PC-9 (cell line): ENCODE data around the gene XAB2.

ENCODE experiments used
- EZH2 ChIP-seq: fragments of 200-600 bp; sonication (generic); IDR thresholded peaks from 2 replicates; pipeline ENCODE4 v1.8.0; 2017; ENCODE audit warnings: antibody characterized with exemption, low read depth
- TF ChIP-seq, protein P1 (sequence below): fragments of 200-600 bp; sonication (generic); conservative IDR thresholded peaks from 2 replicates; pipeline ENCODE4 v1.6.1; 2017; ENCODE audit warnings: mixed run types, antibody characterized with exemption, mild to moderate bottlenecking, moderate library complexity

DNA sequence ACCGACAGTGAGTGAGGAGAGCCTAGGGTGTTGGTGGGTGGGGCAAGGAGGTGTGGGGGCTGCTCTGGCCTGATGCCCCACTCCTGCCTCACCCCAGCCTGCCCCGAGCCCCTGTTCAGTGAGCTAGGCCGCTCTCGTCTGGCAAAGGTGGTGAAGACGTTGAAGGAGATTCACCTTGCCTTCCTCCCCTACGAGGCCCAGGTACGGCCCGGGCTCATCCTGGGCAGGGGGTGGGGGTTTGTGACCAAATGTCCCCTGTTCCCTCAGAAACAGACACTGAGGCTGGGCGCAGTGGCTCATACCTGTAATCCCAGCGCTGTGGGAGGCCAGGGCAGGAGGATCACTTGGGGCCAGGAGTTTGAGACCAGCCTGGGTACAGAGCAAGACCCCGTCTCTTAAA, 11.5 kb upstream of the XAB2 start:
- TF ChIP-seq, protein P1, sequence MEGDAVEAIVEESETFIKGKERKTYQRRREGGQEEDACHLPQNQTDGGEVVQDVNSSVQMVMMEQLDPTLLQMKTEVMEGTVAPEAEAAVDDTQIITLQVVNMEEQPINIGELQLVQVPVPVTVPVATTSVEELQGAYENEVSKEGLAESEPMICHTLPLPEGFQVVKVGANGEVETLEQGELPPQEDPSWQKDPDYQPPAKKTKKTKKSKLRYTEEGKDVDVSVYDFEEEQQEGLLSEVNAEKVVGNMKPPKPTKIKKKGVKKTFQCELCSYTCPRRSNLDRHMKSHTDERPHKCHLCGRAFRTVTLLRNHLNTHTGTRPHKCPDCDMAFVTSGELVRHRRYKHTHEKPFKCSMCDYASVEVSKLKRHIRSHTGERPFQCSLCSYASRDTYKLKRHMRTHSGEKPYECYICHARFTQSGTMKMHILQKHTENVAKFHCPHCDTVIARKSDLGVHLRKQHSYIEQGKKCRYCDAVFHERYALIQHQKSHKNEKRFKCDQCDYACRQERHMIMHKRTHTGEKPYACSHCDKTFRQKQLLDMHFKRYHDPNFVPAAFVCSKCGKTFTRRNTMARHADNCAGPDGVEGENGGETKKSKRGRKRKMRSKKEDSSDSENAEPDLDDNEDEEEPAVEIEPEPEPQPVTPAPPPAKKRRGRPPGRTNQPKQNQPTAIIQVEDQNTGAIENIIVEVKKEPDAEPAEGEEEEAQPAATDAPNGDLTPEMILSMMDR = no peak
- no peak for TF ChIP-seq EZH2
